Prostate gland (tissue), 2 donors: Measurements from ENCODE around the gene C20orf144. TPM values are rescaled to one million over a fixed set of nuclear protein-coding genes. Genes with fewer than 3 reads are reported as not detected.

Experiments
- DNase-seq: peaks from one replicate; pipeline ENCODE4 v3.0.0-alpha.2; 2019; ENCODE audit warnings: low spot score
- H3K27ac ChIP-seq, 2 donors: fragments of 200-600 bp; sonication (generic); 2 replicates each; pipeline ENCODE4 v1.5.1; 2017 to 2019
- H3K27me3 ChIP-seq: fragments of 200-600 bp; sonication (generic); replicated peaks from 2 replicates; pipeline ENCODE4 v1.5.1; 2019; ENCODE audit not compliant: insufficient read depth
- H3K36me3 ChIP-seq, 2 donors: fragments of 200-600 bp; sonication (generic); 1 replicate in 1 of 2; 2 replicates in 1 of 2; pipeline versions ENCODE4 v1.5.1 to v1.8.1; 2017 to 2019
- H3K4me1 ChIP-seq: fragments of 200-600 bp; sonication (generic); replicated peaks from 2 replicates; pipeline ENCODE4 v1.5.1; 2019
- H3K4me3 ChIP-seq, 2 donors: fragments of 200-600 bp; sonication (generic); 2 replicates each; pipeline ENCODE4 v1.5.1; 2017 to 2019
- H3K9me3 ChIP-seq: fragments of 200-600 bp; sonication (generic); 2 replicates; pipeline ENCODE4 v1.5.1; 2017
- CTCF ChIP-seq, 4 experiments: fragments of 200-600 bp in 2 of 4; fragments of 450-650 bp in 2 of 4; sonication (generic) in 2 of 4; IDR thresholded peaks; 1 replicate in 3 of 4; 2 replicates in 1 of 4; pipeline ENCODE4 v1.5.1; 2016 to 2019; ENCODE audit warnings: antibody characterized with exemption in 4 of 4, mild to moderate bottlenecking in 2 of 4, moderate library complexity in 2 of 4
- POLR2A ChIP-seq: fragments of 450-650 bp; IDR thresholded peaks from one replicate; pipeline ENCODE4 v1.6.1; 2016; ENCODE audit warnings: antibody characterized with exemption, mild to moderate bottlenecking
- POLR2AphosphoS5 ChIP-seq: sonication (generic); formaldehyde crosslinking; IDR thresholded peaks from one replicate; pipeline ENCODE4 v1.6.1; 2017; ENCODE audit warnings: antibody characterized with exemption
- WGBS: methylation state at CpG from one replicate; pipeline ENCODE4 v1.1.5; 2018; 5-methylcytosine and 5-hydroxymethylcytosine counted together
- intact Hi-C: fragments of 100-400 bp; cut with DNase I; formaldehyde crosslinking; loops from one replicate; pipeline ENCODE4 v1.14.2; 2022
- total RNA-seq, 2 donors: library from RNA; depleted of rRNA; stranded (reverse); fragments of >200 nt; gene quantifications; one replicate each; pipeline ENCODE4 v1.1.0, GENCODE V29; 2016

The C20orf144 gene
- total RNA-seq, 2 donors from 2014 or later: 0.14 to 0.91 TPM

GRCh38 chr20:33674294-33675135 lies 12.4 kb downstream of the C20orf144 start, which contains the start of gene NECAB3:
NECAB3 (minus strand) TSS chr20:33674428; CDS start chr20:33674352, 76 bp downstream.
- H3K36me3 ChIP-seq: no peaks in the 10 kb centered on the region
- 5% methylated on average over 39 of the region's 73 CpGs for WGBS
- TF ChIP-seq POLR2AphosphoS5 (peak; percentile 28), CTCF (IDR thresholded peaks at IDR 0.05) (peak in 2 of 4 experiments; percentile 4 to 26), POLR2A (peak; percentile 56)
- H3K27me3 ChIP-seq: no peaks in the 10 kb centered on the region
- peaks cover 9% of the 10 kb centered on the region for H3K4me1 ChIP-seq
- peak within 1 kb of the TSS; percentile 90 to 92 for H3K27ac ChIP-seq
- peak; percentile 83 for DNase-seq
- peak within 1 kb of the TSS; percentile 70 to 78 for H3K4me3 ChIP-seq
- no peaks in the 10 kb centered on the region for H3K9me3 ChIP-seq
- intact Hi-C loops: loop anchor here (5.0 kb wide), 1 partner anchor 58 kb away; the partner anchor contains the start of gene ZNF341

DNA sequence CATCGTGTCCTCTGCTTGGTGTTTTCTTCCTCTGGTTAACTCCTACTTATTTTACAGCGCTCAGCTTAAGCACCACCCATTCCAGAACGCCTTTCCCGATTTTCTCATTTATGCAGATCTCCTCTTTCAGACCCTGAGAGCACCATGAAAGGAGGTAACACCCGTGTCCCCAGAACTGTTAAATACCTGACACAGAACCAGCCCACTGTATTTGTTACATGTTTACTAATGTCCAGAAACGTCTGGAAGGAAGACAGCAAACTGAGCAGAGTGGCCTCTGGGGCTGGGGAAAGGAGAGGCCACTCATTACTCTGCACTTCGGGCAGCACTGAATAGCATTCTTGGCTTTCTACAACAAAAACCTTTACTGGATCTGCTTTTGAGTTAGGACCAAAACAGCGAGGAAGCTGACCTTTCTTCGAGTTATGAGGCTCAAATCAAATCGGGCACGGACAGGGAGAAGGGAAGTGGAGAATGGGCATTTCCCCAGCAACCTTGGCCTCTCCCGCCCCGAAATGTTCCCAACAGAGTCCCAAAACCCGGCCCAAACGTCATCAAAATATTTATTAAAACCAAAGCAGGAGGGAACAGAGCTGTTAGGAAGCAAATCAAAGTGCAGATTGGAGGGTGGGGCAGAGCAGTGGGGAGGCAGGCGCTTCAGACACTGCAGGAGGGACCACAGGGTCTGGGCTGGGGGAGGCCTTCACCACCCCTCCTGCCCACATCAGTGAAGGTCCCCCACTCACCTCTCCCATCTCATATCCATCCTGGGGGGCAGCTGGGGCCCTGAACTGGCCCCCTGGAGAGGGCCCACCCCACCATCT lies 13.2 kb downstream of the C20orf144 start:
- 35% methylated on average over 16 of the region's 16 CpGs for WGBS
- DNase-seq: no peak
- Histone ChIP-seq H3K27me3 (no peaks in the 10 kb centered on the region), H3K9me3 (no peaks in the 10 kb centered on the region), H3K27ac (peak overlapping the region; percentile 90 to 92), H3K36me3 (no peaks in the 10 kb centered on the region), H3K4me3 (peak overlapping the region; percentile 70 to 78), H3K4me1 (peaks cover 6% of the 10 kb centered on the region)
- intact Hi-C loops: loop anchor here (5.0 kb wide), 1 partner anchor 57 kb away; the partner anchor contains the start of gene ZNF341
- TF ChIP-seq POLR2A (no peak), POLR2AphosphoS5 (no peak), CTCF (IDR thresholded peaks at IDR 0.05) (no peak)

DNA sequence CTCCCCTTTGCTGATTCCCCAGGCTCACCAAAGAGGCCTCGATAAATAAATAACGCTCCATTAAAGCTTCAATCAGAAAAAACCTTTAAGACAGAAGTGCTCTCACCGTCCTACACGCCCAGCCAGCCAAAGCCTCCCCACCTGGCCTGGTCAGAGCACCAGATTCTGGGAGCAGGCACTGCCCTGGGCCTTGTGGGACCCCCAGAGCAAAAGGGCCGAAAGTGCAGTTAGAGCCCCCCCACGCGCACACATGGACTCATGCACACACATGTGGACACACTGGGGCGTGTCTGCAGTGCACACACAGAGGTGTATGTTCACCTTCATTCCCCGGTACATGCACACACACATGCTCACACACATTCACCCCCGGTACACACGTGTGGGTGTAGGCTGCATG lies 14.0 kb downstream of the C20orf144 start:
- peak overlapping the region; percentile 90 to 92 for H3K27ac ChIP-seq
- no peaks in the 10 kb centered on the region for H3K9me3 ChIP-seq
- TF ChIP-seq CTCF (IDR thresholded peaks at IDR 0.05): no peak
- no peak for TF ChIP-seq POLR2A
- TF ChIP-seq POLR2AphosphoS5: no peak
- 86% methylated on average over 11 of the region's 11 CpGs for WGBS
- no peaks in the 10 kb centered on the region for H3K36me3 ChIP-seq
- H3K27me3 ChIP-seq: no peaks in the 10 kb centered on the region
- peaks cover 6% of the 10 kb centered on the region for H3K4me1 ChIP-seq
- DNase-seq: no peak
- intact Hi-C loops: loop anchor here (5.0 kb wide), 1 partner anchor 56 kb away; the partner anchor contains the start of gene ZNF341
- no peak overlapping the region for H3K4me3 ChIP-seq

GRCh38 chr20:33676652-33677645 lies 14.8 kb downstream of the C20orf144 start:
- TF ChIP-seq CTCF (IDR thresholded peaks at IDR 0.05) (no peak), POLR2A (no peak), POLR2AphosphoS5 (no peak)
- 90% methylated on average over 31 of the region's 31 CpGs for WGBS
- no peaks in the 10 kb centered on the region for H3K27me3 ChIP-seq
- no peaks in the 10 kb centered on the region for H3K9me3 ChIP-seq
- no peak for DNase-seq
- H3K4me1 ChIP-seq: peaks cover 5% of the 10 kb centered on the region
- peak overlapping the region; percentile 90 to 92 for H3K27ac ChIP-seq
- no peaks in the 10 kb centered on the region for H3K36me3 ChIP-seq
- intact Hi-C loops: loop anchor here (5.0 kb wide), 1 partner anchor 55 kb away; the partner anchor contains the start of gene ZNF341
- no peak overlapping the region for H3K4me3 ChIP-seq
